Upper lobe of right lung (tissue), 1 donor: ENCODE results near the gene MYO7A. TPM values are rescaled to one million over a fixed set of nuclear protein-coding genes. Genes with fewer than 3 reads are reported as not detected.

ENCODE experiments used
- ATAC-seq: fragments of 200-7000 bp; cut with Tn5 transposase; one replicate; pipeline ENCODE4 v1.9.1; 2020; ENCODE audit warnings: mild to moderate bottlenecking, moderate library complexity
- DNase-seq: peaks from one replicate; pipeline ENCODE4 v3.0.0-alpha.2; 2020
- H3K27ac ChIP-seq: fragments of 200-600 bp; one replicate; pipeline ENCODE4 v1.8.0; 2022
- H3K27me3 ChIP-seq: fragments of 200-600 bp; one replicate; pipeline ENCODE4 v1.8.0; 2022; ENCODE audit warnings: mild to moderate bottlenecking
- H3K36me3 ChIP-seq: fragments of 200-600 bp; one replicate; pipeline ENCODE4 v1.8.0; 2022
- H3K4me1 ChIP-seq: fragments of 200-600 bp; one replicate; pipeline ENCODE4 v1.8.0; 2022
- H3K4me3 ChIP-seq: fragments of 200-600 bp; one replicate; pipeline ENCODE4 v1.8.0; 2022; ENCODE audit warnings: mild to moderate bottlenecking
- H3K9me3 ChIP-seq: fragments of 200-600 bp; one replicate; pipeline ENCODE4 v1.8.0; 2022
- intact Hi-C: fragments of 100-400 bp; cut with DNase I; formaldehyde crosslinking; loops from one replicate; pipeline ENCODE4 v1.11.0; 2022
- total RNA-seq: library from RNA; stranded (reverse); fragmentation: NEBNext Ultra II Directional; extraction: Animal tissue kit (Norgen Biotek cat#: 25700); gene quantifications from one replicate; pipeline ENCODE4 v1.2.1, GENCODE V29; 2021
- TF ChIP-seq, protein P1 (sequence below): fragments of 200-600 bp; IDR thresholded peaks from one replicate; pipeline ENCODE4 v1.8.0; 2022; ENCODE audit warnings: antibody characterized with exemption
- donor health status: DM: no; HTN: yes; CAD: no; lungs with severe emphysema.

The MYO7A gene
- total RNA-seq, 1 donor from 2014 or later, result 3.6 TPM

- DNase-seq (no peak), ATAC-seq (no peak)
- TF ChIP-seq, protein P1, sequence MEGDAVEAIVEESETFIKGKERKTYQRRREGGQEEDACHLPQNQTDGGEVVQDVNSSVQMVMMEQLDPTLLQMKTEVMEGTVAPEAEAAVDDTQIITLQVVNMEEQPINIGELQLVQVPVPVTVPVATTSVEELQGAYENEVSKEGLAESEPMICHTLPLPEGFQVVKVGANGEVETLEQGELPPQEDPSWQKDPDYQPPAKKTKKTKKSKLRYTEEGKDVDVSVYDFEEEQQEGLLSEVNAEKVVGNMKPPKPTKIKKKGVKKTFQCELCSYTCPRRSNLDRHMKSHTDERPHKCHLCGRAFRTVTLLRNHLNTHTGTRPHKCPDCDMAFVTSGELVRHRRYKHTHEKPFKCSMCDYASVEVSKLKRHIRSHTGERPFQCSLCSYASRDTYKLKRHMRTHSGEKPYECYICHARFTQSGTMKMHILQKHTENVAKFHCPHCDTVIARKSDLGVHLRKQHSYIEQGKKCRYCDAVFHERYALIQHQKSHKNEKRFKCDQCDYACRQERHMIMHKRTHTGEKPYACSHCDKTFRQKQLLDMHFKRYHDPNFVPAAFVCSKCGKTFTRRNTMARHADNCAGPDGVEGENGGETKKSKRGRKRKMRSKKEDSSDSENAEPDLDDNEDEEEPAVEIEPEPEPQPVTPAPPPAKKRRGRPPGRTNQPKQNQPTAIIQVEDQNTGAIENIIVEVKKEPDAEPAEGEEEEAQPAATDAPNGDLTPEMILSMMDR, result no peak
- Histone ChIP-seq H3K36me3 (no peaks in the 10 kb centered on the region), H3K27ac (no peak overlapping the region), H3K27me3 (no peaks in the 10 kb centered on the region), H3K4me3 (no peak overlapping the region), H3K4me1 (peaks cover 3% of the 10 kb centered on the region), H3K9me3 (no peaks in the 10 kb centered on the region)
- intact Hi-C loops, result no loop called here
Measured at GRCh38 chr11:77186302-77186701, 58.3 kb downstream of the MYO7A start.

- TF ChIP-seq, protein P1, result no peak
- no peaks in the 10 kb centered on the region for H3K27me3 ChIP-seq
- no peaks in the 10 kb centered on the region for H3K36me3 ChIP-seq
- DNase-seq (no peak), ATAC-seq (no peak)
- no peak overlapping the region for H3K27ac ChIP-seq
- H3K4me1 ChIP-seq, result peaks cover 3% of the 10 kb centered on the region
- intact Hi-C loops, result no loop called here
- H3K9me3 ChIP-seq, result no peaks in the 10 kb centered on the region
- H3K4me3 ChIP-seq, result no peak overlapping the region
Measured at GRCh38 chr11:77187111-77187750, 59.2 kb downstream of the MYO7A start.

DNA sequence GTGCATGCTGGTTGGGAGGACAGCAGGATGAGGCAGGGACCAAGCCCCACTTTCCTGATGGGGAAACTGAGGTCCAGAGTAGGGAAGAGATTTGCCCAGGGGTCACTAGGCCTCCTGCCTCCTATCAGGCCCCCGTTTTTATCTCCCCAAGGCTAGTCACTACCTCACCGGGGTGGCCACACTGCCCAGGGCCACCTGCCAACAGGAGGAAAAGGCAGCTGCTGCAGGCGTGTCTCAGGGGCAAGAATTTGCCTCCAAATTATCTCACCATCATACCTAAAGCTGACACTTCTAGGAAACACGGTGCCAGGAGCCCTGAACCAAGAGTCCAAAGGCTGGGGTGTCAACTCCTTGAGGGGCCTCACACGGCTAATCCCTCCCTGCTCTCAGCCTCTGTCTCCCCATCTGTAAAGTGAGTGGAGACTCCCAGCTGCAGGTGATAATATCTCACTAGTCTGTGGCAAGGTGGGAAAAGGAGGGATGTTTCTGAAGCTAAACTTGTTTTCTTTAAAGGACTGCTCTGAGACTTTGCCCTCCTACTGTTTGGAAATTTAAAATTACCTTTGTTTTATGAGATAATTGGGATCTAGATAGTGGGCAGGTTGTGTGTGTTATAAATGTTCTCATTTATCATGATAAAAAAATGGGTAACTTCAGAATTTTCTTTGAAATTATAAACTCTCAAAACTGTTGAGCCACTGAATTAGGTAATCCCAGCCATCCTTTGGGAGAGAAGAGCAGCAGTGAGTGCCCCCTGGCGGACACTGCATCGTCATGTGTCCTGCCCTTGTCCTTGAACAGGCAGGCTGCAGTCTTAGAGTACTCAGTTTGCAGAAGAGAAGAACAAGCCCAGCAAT, 60.0 kb downstream of the MYO7A start:
- intact Hi-C loops, result no loop called here
- Histone ChIP-seq H3K27ac (no peak overlapping the region), H3K36me3 (no peaks in the 10 kb centered on the region), H3K4me1 (peaks cover 3% of the 10 kb centered on the region), H3K27me3 (no peaks in the 10 kb centered on the region), H3K9me3 (no peaks in the 10 kb centered on the region), H3K4me3 (no peak overlapping the region)
- DNase-seq (peak; percentile 87), ATAC-seq (peak; percentile 79)
- TF ChIP-seq, protein P1, result peak; percentile 91

GRCh38 chr11:77188633-77189491, 60.8 kb downstream of the MYO7A start:
- Histone ChIP-seq H3K4me3 (no peak overlapping the region), H3K36me3 (no peaks in the 10 kb centered on the region), H3K27ac (no peak overlapping the region), H3K27me3 (no peaks in the 10 kb centered on the region), H3K4me1 (peaks cover 3% of the 10 kb centered on the region), H3K9me3 (no peaks in the 10 kb centered on the region)
- intact Hi-C loops, result no loop called here
- TF ChIP-seq, protein P1, result peak; percentile 2
- DNase-seq (no peak), ATAC-seq (no peak)

GRCh38 chr11:77189588-77190210, 61.7 kb downstream of the MYO7A start:
- Histone ChIP-seq H3K9me3 (no peaks in the 10 kb centered on the region), H3K4me3 (no peak overlapping the region), H3K4me1 (peaks cover 3% of the 10 kb centered on the region), H3K27me3 (no peaks in the 10 kb centered on the region), H3K27ac (no peak overlapping the region), H3K36me3 (no peaks in the 10 kb centered on the region)
- intact Hi-C loops, result loop anchor here (10.0 kb wide), 1 partner anchor 365 kb away; no protein-coding TSS in a partner anchor
- no peak for ATAC-seq
- TF ChIP-seq, protein P1, result no peak
- no peak for DNase-seq
